PC-9 (cell line): ENCODE data around the gene OTULINL. TPM values are rescaled to one million over a fixed set of nuclear protein-coding genes. Genes with fewer than 3 reads are reported as not detected.

ENCODE experiments used
- BruUV-seq: library from RNA; stranded (reverse); fragments of 400-500 nt; replicated peaks from 2 replicates; lab custom pipeline; 2021; lab: Mats Ljungman, UMichigan
- CTCF ChIA-PET: fragments of 300-600 bp; sonication (Branson Sonifier 250); formaldehyde crosslinking; loops from one replicate; lab custom pipeline; 2022; ENCODE audit warnings: antibody characterized with exemption; lab: Charles Lee
- POLR2A ChIA-PET: fragments of 300-600 bp; sonication (Branson Sonifier 250); formaldehyde crosslinking; loops from one replicate; lab custom pipeline; 2022; ENCODE audit warnings: antibody characterized with exemption; ENCODE audit not compliant: unreplicated experiment; lab: Charles Lee
- DNase-seq, 2 experiments: peaks; one replicate each; pipeline versions ENCODE4 v3.0.0 to v3.0.0-alpha.2; 2015 to 2022; ENCODE audit warnings: mixed read lengths in 1 of 2
- H2AFZ ChIP-seq: fragments of 200-600 bp; sonication (generic); 2 replicates; pipeline ENCODE4 v1.8.1; 2017; ENCODE audit warnings: antibody characterized with exemption
- H3F3A ChIP-seq: fragments of 200-600 bp; sonication (generic); 2 replicates; pipeline ENCODE4 v1.8.1; 2017; ENCODE audit warnings: antibody characterized with exemption, mild to moderate bottlenecking, low read depth; ENCODE audit not compliant: insufficient read depth
- H3K27ac ChIP-seq: fragments of 200-600 bp; sonication (generic); 2 replicates; pipeline ENCODE4 v1.6.1; 2016; ENCODE audit warnings: mixed run types
- H3K27me3 ChIP-seq: fragments of 200-600 bp; sonication (generic); 2 replicates; pipeline ENCODE4 v1.6.1; 2016; ENCODE audit warnings: low read depth, mixed run types; ENCODE audit not compliant: insufficient read depth
- H3K36me3 ChIP-seq: fragments of 200-600 bp; sonication (generic); 2 replicates; pipeline ENCODE4 v1.6.1; 2016; ENCODE audit warnings: low read depth, mixed run types
- H3K4me1 ChIP-seq: fragments of 200-600 bp; sonication (generic); replicated peaks from 2 replicates; pipeline ENCODE4 v1.6.1; 2016; ENCODE audit warnings: mixed run types; ENCODE audit not compliant: insufficient read depth
- H3K4me2 ChIP-seq: fragments of 200-600 bp; sonication (generic); 2 replicates; pipeline ENCODE4 v1.6.1; 2017; ENCODE audit warnings: mixed run types
- H3K4me3 ChIP-seq: fragments of 200-600 bp; sonication (generic); 2 replicates; pipeline ENCODE4 v1.6.1; 2016; ENCODE audit warnings: mixed run types
- H3K79me2 ChIP-seq: fragments of 200-600 bp; sonication (generic); 2 replicates; pipeline ENCODE4 v1.6.1; 2017; ENCODE audit warnings: low read depth, mixed run types
- H3K9me2 ChIP-seq: fragments of 200-600 bp; sonication (generic); 2 replicates; pipeline ENCODE4 v1.8.1; 2017; ENCODE audit warnings: mild to moderate bottlenecking; ENCODE audit not compliant: insufficient read depth
- H3K9me3 ChIP-seq: fragments of 200-600 bp; sonication (generic); 2 replicates; pipeline ENCODE4 v1.8.1; 2016; ENCODE audit warnings: low read depth; ENCODE audit not compliant: insufficient read depth
- H4K20me1 ChIP-seq: fragments of 200-600 bp; sonication (generic); 2 replicates; pipeline ENCODE4 v1.8.1; 2017; ENCODE audit not compliant: insufficient read depth
- EZH2 ChIP-seq: fragments of 200-600 bp; sonication (generic); IDR thresholded peaks from 2 replicates; pipeline ENCODE4 v1.8.0; 2017; ENCODE audit warnings: antibody characterized with exemption, low read depth
- intact Hi-C: fragments of 100-400 bp; cut with micrococcal nuclease; formaldehyde crosslinking; loops from one replicate; pipeline ENCODE4 v1.10.0; 2022; ENCODE audit not compliant: unreplicated experiment
- total RNA-seq: library from RNA; stranded (reverse); gene quantifications from 2 replicates; pipeline ENCODE4 v1.2.3, GENCODE V29; 2021
- TF ChIP-seq, protein P1 (sequence below): fragments of 200-600 bp; sonication (generic); conservative IDR thresholded peaks from 2 replicates; pipeline ENCODE4 v1.6.1; 2017; ENCODE audit warnings: mixed run types, antibody characterized with exemption, mild to moderate bottlenecking, moderate library complexity

Gene OTULINL
- total RNA-seq, 1 experiment from 2014 or later, result 4.1 TPM

DNA sequence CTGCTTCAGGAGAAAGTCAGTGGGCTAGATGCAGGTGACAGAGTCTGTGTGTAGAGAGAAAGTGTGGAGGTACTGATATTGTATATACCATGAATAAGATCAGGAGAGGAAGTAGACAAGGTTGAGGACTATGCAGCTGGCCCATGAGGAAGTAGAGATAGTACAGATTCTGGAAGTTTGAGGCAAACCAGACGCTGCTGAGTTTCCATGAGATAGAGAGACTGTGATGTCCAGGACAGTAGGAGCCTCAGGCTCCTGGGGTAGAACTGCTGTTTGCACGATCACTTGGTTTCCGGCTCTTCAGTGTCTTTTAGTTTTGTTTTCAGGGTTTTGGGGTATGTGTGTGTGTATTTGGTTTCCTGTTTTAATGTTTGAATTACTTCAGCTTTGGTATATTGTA, 13.6 kb downstream of the OTULINL start:
- H3K79me2 ChIP-seq, result no peaks in the 10 kb centered on the region
- TF ChIP-seq, protein P1, sequence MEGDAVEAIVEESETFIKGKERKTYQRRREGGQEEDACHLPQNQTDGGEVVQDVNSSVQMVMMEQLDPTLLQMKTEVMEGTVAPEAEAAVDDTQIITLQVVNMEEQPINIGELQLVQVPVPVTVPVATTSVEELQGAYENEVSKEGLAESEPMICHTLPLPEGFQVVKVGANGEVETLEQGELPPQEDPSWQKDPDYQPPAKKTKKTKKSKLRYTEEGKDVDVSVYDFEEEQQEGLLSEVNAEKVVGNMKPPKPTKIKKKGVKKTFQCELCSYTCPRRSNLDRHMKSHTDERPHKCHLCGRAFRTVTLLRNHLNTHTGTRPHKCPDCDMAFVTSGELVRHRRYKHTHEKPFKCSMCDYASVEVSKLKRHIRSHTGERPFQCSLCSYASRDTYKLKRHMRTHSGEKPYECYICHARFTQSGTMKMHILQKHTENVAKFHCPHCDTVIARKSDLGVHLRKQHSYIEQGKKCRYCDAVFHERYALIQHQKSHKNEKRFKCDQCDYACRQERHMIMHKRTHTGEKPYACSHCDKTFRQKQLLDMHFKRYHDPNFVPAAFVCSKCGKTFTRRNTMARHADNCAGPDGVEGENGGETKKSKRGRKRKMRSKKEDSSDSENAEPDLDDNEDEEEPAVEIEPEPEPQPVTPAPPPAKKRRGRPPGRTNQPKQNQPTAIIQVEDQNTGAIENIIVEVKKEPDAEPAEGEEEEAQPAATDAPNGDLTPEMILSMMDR, result no peak
- TF ChIP-seq EZH2, result no peak
- ChIA-PET CTCF (interaction anchor here (0.7 kb wide), 1 partner anchor 47 kb away, joined by 9 read pairs; no protein-coding TSS in a partner anchor), POLR2A (no interaction called here)
- H3K9me2 ChIP-seq, result no peaks in the 10 kb centered on the region
- no peak overlapping the region for H3K4me2 ChIP-seq
- intact Hi-C loops, result no loop called here
- H4K20me1 ChIP-seq, result no peaks in the 10 kb centered on the region
- H3K9me3 ChIP-seq, result no peaks in the 10 kb centered on the region; the same call in 1 of the 2 replicates
- DNase-seq, result no peak
- H2AFZ ChIP-seq, result no peak overlapping the region
- no peaks in the 10 kb centered on the region for H3K27me3 ChIP-seq
- H3K4me1 ChIP-seq, result no peaks in the 10 kb centered on the region
- no peaks in the 10 kb centered on the region for H3F3A ChIP-seq
- H3K36me3 ChIP-seq, result no peaks in the 10 kb centered on the region
- no TSS peak for BruUV-seq
- H3K4me3 ChIP-seq, result no peak overlapping the region
- no peak overlapping the region for H3K27ac ChIP-seq

GRCh38 chr5:14595891-14596290, 14.3 kb downstream of the OTULINL start:
- Histone ChIP-seq H2AFZ (no peak overlapping the region), H3K9me3 (no peaks in the 10 kb centered on the region; the same call in 1 of the 2 replicates), H3K4me2 (no peak overlapping the region), H3K79me2 (no peaks in the 10 kb centered on the region), H3K36me3 (no peaks in the 10 kb centered on the region), H3K9me2 (no peaks in the 10 kb centered on the region), H3K4me3 (no peak overlapping the region), H3F3A (no peaks in the 10 kb centered on the region), H3K4me1 (no peaks in the 10 kb centered on the region), H4K20me1 (no peaks in the 10 kb centered on the region), H3K27me3 (no peaks in the 10 kb centered on the region), H3K27ac (no peak overlapping the region)
- no peak for TF ChIP-seq EZH2
- TF ChIP-seq, protein P1, result no peak
- ChIA-PET CTCF (no interaction called here), POLR2A (no interaction called here)
- intact Hi-C loops, result no loop called here
- DNase-seq, result no peak
- BruUV-seq, result no TSS peak

- no peaks in the 10 kb centered on the region for H3K4me1 ChIP-seq
- H3K27me3 ChIP-seq, result no peaks in the 10 kb centered on the region
- CTCF ChIA-PET, result no interaction called here
- no TSS peak for BruUV-seq
- no peaks in the 10 kb centered on the region for H4K20me1 ChIP-seq
- no peaks in the 10 kb centered on the region for H3K36me3 ChIP-seq
- POLR2A ChIA-PET, result no interaction called here
- no peak overlapping the region for H3K4me2 ChIP-seq
- H3K27ac ChIP-seq, result no peak overlapping the region
- TF ChIP-seq, protein P1, result no peak
- TF ChIP-seq EZH2, result no peak
- H3K4me3 ChIP-seq, result no peak overlapping the region
- no peak overlapping the region for H2AFZ ChIP-seq
- H3K79me2 ChIP-seq, result no peaks in the 10 kb centered on the region
- no peaks in the 10 kb centered on the region; the same call in 1 of the 2 replicates for H3K9me3 ChIP-seq
- H3K9me2 ChIP-seq, result no peaks in the 10 kb centered on the region
- no peaks in the 10 kb centered on the region for H3F3A ChIP-seq
- DNase-seq, result no peak
- intact Hi-C loops, result no loop called here
These were observed 15.5 kb downstream of the OTULINL start for GRCh38 chr5:14597080-14597479.
